SK-N-SH (cell line): ENCODE results near the gene ARHGEF28.

Source experiments
- CTCF ChIP-seq: fragments of 200-600 bp; sonication (generic); IDR thresholded peaks from 2 replicates; pipeline ENCODE4 v1.6.1; 2017; ENCODE audit warnings: antibody characterized with exemption, mild to moderate bottlenecking, moderate library complexity
- EP300 ChIP-seq, 2 experiments: IDR thresholded peaks; 2 replicates each; pipeline versions ENCODE4 v1.4.0 to v1.6.1; 2012; ENCODE audit warnings: borderline replicate concordance in 1 of 2, low read depth in 1 of 2, low read length in 1 of 2
- GATA2 ChIP-seq: sonication (generic); formaldehyde crosslinking; IDR thresholded peaks from 2 replicates; pipeline ENCODE4 v1.5.0; 2020; ENCODE audit warnings: mild to moderate bottlenecking, missing genetic modification reagents
- MAX ChIP-seq: IDR thresholded peaks from 2 replicates; pipeline ENCODE4 v1.4.0; 2012; ENCODE audit warnings: low read depth
- NFIC ChIP-seq: IDR thresholded peaks from 2 replicates; pipeline ENCODE4 v1.4.0; 2012; ENCODE audit warnings: borderline replicate concordance
- POLR2AphosphoS5 ChIP-seq: IDR thresholded peaks from 2 replicates; pipeline ENCODE4 v1.6.1; 2012; ENCODE audit warnings: low read depth, low read length
- REST ChIP-seq: IDR thresholded peaks from 2 replicates; pipeline ENCODE4 v1.6.1; 2012; ENCODE audit warnings: mild to moderate bottlenecking, low read depth, low read length, moderate library complexity
- TEAD4 ChIP-seq: IDR thresholded peaks from 2 replicates; pipeline ENCODE4 v1.4.0; 2012; ENCODE audit warnings: mild to moderate bottlenecking, borderline replicate concordance; ENCODE audit not compliant: insufficient read depth

GRCh38 chr5:73908846-73909245, 282.9 kb downstream of the ARHGEF28 start:
- no peak for TF ChIP-seq CTCF
- no peak for TF ChIP-seq TEAD4
- no peak for TF ChIP-seq EP300 (IDR thresholded peaks at IDR 0.05; ENCODE audit: borderline replicate concordance in 1 of 2, low read depth in 1 of 2, low read length in 1 of 2)
- TF ChIP-seq NFIC: no peak
- TF ChIP-seq REST: no peak
- TF ChIP-seq POLR2AphosphoS5: no peak
- TF ChIP-seq MAX: no peak
- no peak for TF ChIP-seq GATA2 (CRISPR knock-in tag)
